HG03575 (cell line): ENCODE data around the gene ANKRD61.
"Not testable (repeated sequence)": the region's sequence is repeated elsewhere in the genome, so short reads cannot be mapped to it uniquely, and the experiment has no call there.

Source experiments
- ATAC-seq: cut with Tn5 transposase; IDR thresholded peaks from one replicate; pipeline ENCODE4 v1.9.1; 2021; ENCODE audit not compliant: unreplicated experiment, insufficient number of reproducible peaks, low FRiP score; ENCODE audit errors: extremely low read depth

Gene ANKRD61

GRCh38 chr7:6030988-6031387 is at the start of gene ANKRD61:
Gene ANKRD61, plus strand, starts transcription at chr7:6031376. Its CDS starts 0 bp downstream, at chr7:6031376.
- no peak for ATAC-seq

- not testable (repeated sequence) for ATAC-seq
Measured at GRCh38 chr7:5987061-5987460, 44.1 kb upstream of the ANKRD61 start.

GRCh38 chr7:5997210-5997808 is 33.9 kb upstream of the ANKRD61 start:
- no peak for ATAC-seq

- ATAC-seq = no peak
Measured at GRCh38 chr7:6007386-6007785, 23.8 kb upstream of the ANKRD61 start.

GRCh38 chr7:6007835-6008590 is 23.2 kb upstream of the ANKRD61 start:
- ATAC-seq = not testable (repeated sequence)

- peak; percentile 70 for ATAC-seq
Measured at GRCh38 chr7:6008668-6009611, 22.2 kb upstream of the ANKRD61 start, which contains the start of the genes AIMP2 and PMS2. Gene AIMP2, plus strand, starts transcription at chr7:6009272. Its CDS starts 92 bp downstream, at chr7:6009364. Gene PMS2, minus strand, starts transcription at chr7:6009049. Its CDS starts 30 bp downstream, at chr7:6009019.

- not testable (repeated sequence) for ATAC-seq
Measured at GRCh38 chr7:6010370-6010769, 20.8 kb upstream of the ANKRD61 start.

GRCh38 chr7:6011541-6011940 is 19.6 kb upstream of the ANKRD61 start:
- no peak for ATAC-seq

- no peak for ATAC-seq
Measured at GRCh38 chr7:6012355-6013104, 18.6 kb upstream of the ANKRD61 start.

- no peak for ATAC-seq
Measured at GRCh38 chr7:6015917-6016652, 15.1 kb upstream of the ANKRD61 start.

- no peak for ATAC-seq
Measured at GRCh38 chr7:6016653-6016966, 14.6 kb upstream of the ANKRD61 start.

- ATAC-seq = no peak
Measured at GRCh38 chr7:6020371-6021286, 10.5 kb upstream of the ANKRD61 start.

- no peak for ATAC-seq
Measured at GRCh38 chr7:6022707-6023106, 8.5 kb upstream of the ANKRD61 start.

- no peak for ATAC-seq
Measured at GRCh38 chr7:6023974-6024435, 7.2 kb upstream of the ANKRD61 start.

- ATAC-seq = no peak
Measured at GRCh38 chr7:6026011-6026819, 5.0 kb upstream of the ANKRD61 start.

- ATAC-seq = no peak
Measured at GRCh38 chr7:6026820-6027311, 4.3 kb upstream of the ANKRD61 start.
